Transverse colon (tissue), 4 donors: ENCODE results near the gene NDUFS3. TPM values are rescaled to one million over a fixed set of nuclear protein-coding genes. Genes with fewer than 3 reads are reported as not detected.
A peak's percentile ranks its signal among the peaks of the same experiment; 100 is the strongest.

Experiments used
- DNase-seq: peaks from one replicate; pipeline ENCODE4 v3.0.0-alpha.2; 2019
- H3K27ac ChIP-seq, 4 donors: fragments of 200-600 bp; sonication (generic); 2 replicates each; pipeline ENCODE4 v1.5.1; 2016 to 2018; ENCODE audit warnings: inconsistent platforms in 4 of 4
- H3K27me3 ChIP-seq: fragments of 200-600 bp; sonication (generic); 2 replicates; pipeline ENCODE4 v1.5.1; 2017; ENCODE audit warnings: inconsistent platforms
- H3K36me3 ChIP-seq, 4 donors: fragments of 200-600 bp; sonication (generic); 2 replicates each; pipeline ENCODE4 v1.5.1; 2017 to 2019; ENCODE audit warnings: inconsistent platforms in 4 of 4
- H3K4me1 ChIP-seq, 4 donors: fragments of 200-600 bp; sonication (generic); 2 replicates each; pipeline ENCODE4 v1.5.1; 2017 to 2020; ENCODE audit warnings: inconsistent platforms in 4 of 4
- H3K4me3 ChIP-seq, 4 donors: fragments of 200-600 bp; sonication (generic); 1 replicate in 1 of 4; 2 replicates in 3 of 4; pipeline versions ENCODE4 v1.5.1 to v1.6.1; 2017 to 2019; ENCODE audit warnings: inconsistent platforms in 4 of 4
- H3K9me3 ChIP-seq, 2 donors: fragments of 200-600 bp; sonication (generic); 2 replicates each; pipeline ENCODE4 v1.5.1; 2017 to 2019; ENCODE audit warnings: inconsistent platforms in 2 of 2
- EP300 ChIP-seq: sonication (generic); formaldehyde crosslinking; IDR thresholded peaks from one replicate; pipeline ENCODE4 v1.6.1; 2017; ENCODE audit warnings: antibody characterized with exemption, low read depth
- POLR2A ChIP-seq: fragments of 450-650 bp; IDR thresholded peaks from one replicate; pipeline ENCODE4 v1.6.1; 2016; ENCODE audit warnings: antibody characterized with exemption, mild to moderate bottlenecking, moderate library complexity
- POLR2AphosphoS5 ChIP-seq, 3 donors: sonication (generic); formaldehyde crosslinking; IDR thresholded peaks; one replicate each; pipeline ENCODE4 v1.6.1; 2016; ENCODE audit warnings: antibody characterized with exemption in 3 of 3
- WGBS, 2 donors: methylation state at CpG; one replicate each; pipeline ENCODE4 v1.1.5; 2018; ENCODE audit warnings: low coverage in 1 of 2; 5-methylcytosine and 5-hydroxymethylcytosine counted together
- in situ Hi-C, 4 donors: fragments of 200-750 bp; cut with MboI; loops; one replicate each; pipeline versions ENCODE4 v1.15.0 to v1.15.1; 2017; ENCODE audit warnings: low sequenced_read_pairs in 3 of 4, low pct_ligation_motif_present in 1 of 4, low pct_unique_long_range_greater_than_20kb in 1 of 4
- intact Hi-C: fragments of 100-400 bp; cut with DNase I; formaldehyde crosslinking; loops from one replicate; pipeline ENCODE4 v1.15.1; 2023; ENCODE audit warnings: low total_unique reads
- total RNA-seq, 4 donors: library from RNA; depleted of rRNA; stranded (reverse); fragments of >200 nt; gene quantifications; one replicate each; pipeline ENCODE4 v1.1.0, GENCODE V29; 2016
- TF ChIP-seq, protein P1 (sequence below), 5 experiments: fragments of 200-600 bp in 3 of 5; fragments of 450-650 bp in 2 of 5; sonication (generic) in 3 of 5; IDR thresholded peaks; 1 replicate in 2 of 5; 2 replicates in 3 of 5; pipeline ENCODE4 v1.5.1; 2016 to 2017; ENCODE audit warnings: antibody characterized with exemption in 5 of 5, inconsistent platforms in 3 of 5, mild to moderate bottlenecking in 2 of 5, moderate library complexity in 1 of 5

NDUFS3 gene
- total RNA-seq, 4 donors from 2014 or later: 72.6 to 256 (median 213) TPM

DNA sequence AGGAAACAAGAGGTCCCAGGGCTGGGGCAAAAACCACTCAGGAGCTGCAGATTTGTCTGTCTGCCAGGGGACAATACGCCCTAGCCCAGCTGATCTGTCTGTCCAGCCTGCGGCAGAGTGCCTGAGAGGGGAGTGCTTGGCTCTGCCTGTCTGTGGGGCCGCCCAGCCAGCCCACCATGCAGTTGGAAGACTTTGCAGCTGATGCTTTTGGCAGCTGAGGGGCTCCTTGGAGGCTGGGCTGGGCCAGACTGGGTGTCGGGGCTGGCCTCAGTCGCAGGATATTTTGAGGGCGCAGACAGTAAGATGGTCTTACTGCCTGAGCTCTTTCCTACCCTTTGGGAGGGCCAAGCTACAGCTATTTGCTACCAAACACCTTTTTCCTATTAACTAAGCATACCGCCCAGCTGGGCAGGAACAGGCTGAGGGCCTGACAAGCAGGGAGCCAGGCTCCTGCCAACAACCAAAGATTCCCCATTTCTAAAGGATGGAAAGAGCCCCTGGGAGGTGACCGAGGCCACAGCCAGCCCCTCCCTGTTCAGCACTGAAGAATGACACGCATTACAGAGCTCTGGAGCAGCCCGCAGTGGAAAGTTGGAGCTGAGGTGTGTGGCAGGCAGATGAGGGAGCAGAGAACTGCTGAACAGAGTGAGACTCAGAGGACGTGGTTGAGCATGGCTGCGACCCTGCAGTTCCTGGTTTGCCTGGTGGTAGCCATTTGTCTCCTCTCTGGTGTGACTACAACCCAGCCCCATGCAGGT, 7.4 kb downstream of the NDUFS3 start, which contains the start of gene FAM180B:
Gene FAM180B, plus strand, starts transcription at position 581 of the 758 bp plus-strand sequence. Its CDS starts 91 bp downstream, at position 672.
- WGBS, 2 donors: 66 to 73% methylated on average over 5 to 11 of the region's 12 CpGs

DNA sequence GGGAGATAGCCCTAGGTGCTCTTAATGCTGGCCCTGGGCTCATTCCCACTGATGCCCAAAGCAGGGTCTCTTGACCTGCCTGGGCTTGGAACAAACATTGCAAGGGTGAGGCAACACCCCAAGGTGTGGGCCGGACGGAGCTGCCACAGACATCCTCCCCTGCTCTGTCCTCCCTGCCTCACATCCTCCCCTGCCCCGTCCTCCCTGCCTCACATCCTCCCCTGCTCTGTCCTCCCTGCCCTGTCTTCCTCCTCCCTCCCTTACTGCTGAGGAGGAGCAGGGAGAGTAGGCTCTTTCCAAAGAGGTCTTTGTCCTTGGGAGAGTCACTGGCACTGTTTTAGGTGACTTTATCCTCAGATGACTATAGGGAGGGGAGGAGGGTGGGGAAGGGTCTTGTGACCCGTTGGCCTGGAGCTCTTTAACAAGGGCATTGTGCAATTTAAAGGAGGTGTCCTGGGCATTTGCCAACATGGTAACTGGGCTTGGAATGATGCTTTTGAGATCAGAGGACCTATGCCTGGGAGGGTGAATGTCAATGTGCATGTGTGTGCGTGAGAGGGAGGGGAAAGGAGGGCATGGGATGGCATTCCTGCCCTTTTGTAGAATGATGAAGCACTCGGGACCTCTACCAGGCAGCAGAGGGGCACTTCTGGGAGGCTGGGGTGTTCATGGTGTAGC, 8.3 kb downstream of the NDUFS3 start:
- H3K27me3 ChIP-seq: peaks cover 26% of the 10 kb centered on the region
- 47 to 67% methylated on average over 3 to 6 of the region's 6 CpGs for WGBS, 2 donors
- H3K4me3 ChIP-seq: no peak overlapping the region
- H3K9me3 ChIP-seq: no peaks in the 10 kb centered on the region
- no peak overlapping the region for H3K27ac ChIP-seq
- no peak for DNase-seq
- peaks cover 0 to 27% (median 12%) of the 10 kb centered on the region in 4 donors for H3K36me3 ChIP-seq
- in situ Hi-C loops (no loop called here), intact Hi-C loops (no loop called here)
- H3K4me1 ChIP-seq: peaks cover 0 to 9% (median 0%) of the 10 kb centered on the region in 4 donors
- TF ChIP-seq POLR2AphosphoS5 (IDR thresholded peaks at IDR 0.05) (no peak), EP300 (no peak), POLR2A (no peak)
- TF ChIP-seq, protein P1, sequence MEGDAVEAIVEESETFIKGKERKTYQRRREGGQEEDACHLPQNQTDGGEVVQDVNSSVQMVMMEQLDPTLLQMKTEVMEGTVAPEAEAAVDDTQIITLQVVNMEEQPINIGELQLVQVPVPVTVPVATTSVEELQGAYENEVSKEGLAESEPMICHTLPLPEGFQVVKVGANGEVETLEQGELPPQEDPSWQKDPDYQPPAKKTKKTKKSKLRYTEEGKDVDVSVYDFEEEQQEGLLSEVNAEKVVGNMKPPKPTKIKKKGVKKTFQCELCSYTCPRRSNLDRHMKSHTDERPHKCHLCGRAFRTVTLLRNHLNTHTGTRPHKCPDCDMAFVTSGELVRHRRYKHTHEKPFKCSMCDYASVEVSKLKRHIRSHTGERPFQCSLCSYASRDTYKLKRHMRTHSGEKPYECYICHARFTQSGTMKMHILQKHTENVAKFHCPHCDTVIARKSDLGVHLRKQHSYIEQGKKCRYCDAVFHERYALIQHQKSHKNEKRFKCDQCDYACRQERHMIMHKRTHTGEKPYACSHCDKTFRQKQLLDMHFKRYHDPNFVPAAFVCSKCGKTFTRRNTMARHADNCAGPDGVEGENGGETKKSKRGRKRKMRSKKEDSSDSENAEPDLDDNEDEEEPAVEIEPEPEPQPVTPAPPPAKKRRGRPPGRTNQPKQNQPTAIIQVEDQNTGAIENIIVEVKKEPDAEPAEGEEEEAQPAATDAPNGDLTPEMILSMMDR (IDR thresholded peaks at IDR 0.05): no peak

More for the DNA sequence above, 7.4 kb downstream of the NDUFS3 start, which contains the start of gene FAM180B:
- TF ChIP-seq EP300 (no peak), POLR2AphosphoS5 (IDR thresholded peaks at IDR 0.05) (no peak), POLR2A (no peak)
- TF ChIP-seq, protein P1 (IDR thresholded peaks at IDR 0.05): no peak
- H3K4me1 ChIP-seq: peaks cover 0 to 9% (median 0%) of the 10 kb centered on the region in 4 donors
- no peak within 1 kb of the TSS for H3K27ac ChIP-seq
- H3K36me3 ChIP-seq: peaks cover 0 to 36% (median 16%) of the 10 kb centered on the region in 4 donors
- no peak within 1 kb of the TSS for H3K4me3 ChIP-seq
- peaks cover 18% of the 10 kb centered on the region for H3K27me3 ChIP-seq
- intact Hi-C loops: no loop called here
- in situ Hi-C loops: no loop called here
- H3K9me3 ChIP-seq: no peaks in the 10 kb centered on the region
- no peak for DNase-seq

DNA sequence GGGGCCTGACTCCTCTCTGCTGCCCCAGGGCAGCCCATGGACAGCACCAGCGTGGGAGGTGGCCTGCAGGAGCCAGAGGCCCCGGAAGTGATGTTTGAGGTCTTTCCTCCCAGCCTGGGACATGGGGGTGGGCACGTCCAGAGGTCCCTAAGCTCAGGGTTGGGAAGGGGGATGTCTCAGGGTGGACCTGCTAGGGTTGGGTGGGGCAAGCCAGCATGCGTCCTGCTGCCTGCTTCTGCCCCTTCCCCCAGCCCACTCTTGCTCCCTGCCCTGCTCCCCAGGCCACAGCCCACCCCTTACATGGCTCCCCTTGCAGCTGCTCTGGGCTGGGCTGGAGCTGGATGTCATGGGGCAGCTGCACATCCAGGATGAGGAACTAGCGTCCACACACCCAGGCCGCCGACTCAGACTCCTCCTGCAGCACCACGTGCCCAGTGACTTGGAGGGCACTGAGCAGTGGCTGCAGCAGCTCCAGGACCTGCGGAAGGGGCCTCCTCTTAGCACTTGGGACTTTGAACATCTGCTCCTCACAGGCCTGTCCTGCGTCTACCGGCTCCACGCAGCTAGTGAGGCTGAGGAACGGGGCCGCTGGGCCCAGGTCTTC, 9.0 kb downstream of the NDUFS3 start:
- no peak for TF ChIP-seq EP300
- no peak for TF ChIP-seq POLR2A
- no peak for TF ChIP-seq POLR2AphosphoS5 (IDR thresholded peaks at IDR 0.05)
- Histone ChIP-seq H3K4me1 (peaks cover 0 to 9% (median 0%) of the 10 kb centered on the region in 4 donors), H3K36me3 (peaks cover 0 to 21% (median 9%) of the 10 kb centered on the region in 4 donors), H3K9me3 (no peaks in the 10 kb centered on the region), H3K27ac (no peak overlapping the region), H3K27me3 (peaks cover 33% of the 10 kb centered on the region), H3K4me3 (no peak overlapping the region)
- WGBS, 2 donors: 80% methylated on average over 8 of the region's 14 CpGs; no CpG with 5 or more reads in 1 of the 2 donors
- DNase-seq: peak; percentile 41
- intact Hi-C loops (no loop called here), in situ Hi-C loops (no loop called here)

DNA sequence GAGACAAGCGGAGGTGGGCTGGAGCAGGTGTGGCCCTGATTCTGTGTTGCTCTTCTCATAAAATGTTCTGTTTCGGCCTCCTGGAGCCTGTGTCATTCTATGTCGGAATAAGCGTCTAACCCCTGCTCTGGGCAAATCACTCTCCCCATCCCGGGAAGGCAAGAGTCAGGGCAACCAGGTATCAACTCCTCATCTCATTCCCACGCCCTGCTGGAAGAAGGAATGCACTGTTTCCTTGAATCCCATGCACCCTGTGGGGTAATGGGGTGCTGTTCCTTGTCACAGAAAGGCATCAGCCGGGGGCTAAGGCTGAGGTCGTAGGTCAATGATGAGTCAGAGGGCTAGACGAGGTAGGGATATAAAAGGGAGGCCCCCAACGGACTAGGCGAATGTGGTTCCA, 10.2 kb downstream of the NDUFS3 start:
- DNase-seq: no peak
- no peaks in the 10 kb centered on the region for H3K9me3 ChIP-seq
- peak overlapping the region in 2 of 4 donors; percentile 24 to 46 for H3K4me3 ChIP-seq
- peak overlapping the region in 1 of 4 donors; percentile 77 for H3K27ac ChIP-seq
- TF ChIP-seq, protein P1 (IDR thresholded peaks at IDR 0.05): no peak
- TF ChIP-seq POLR2A (no peak), POLR2AphosphoS5 (IDR thresholded peaks at IDR 0.05) (no peak), EP300 (no peak)
- intact Hi-C loops: no loop called here
- in situ Hi-C loops: no loop called here
- WGBS, 2 donors: 72 to 87% methylated on average over 5 to 11 of the region's 11 CpGs
- H3K27me3 ChIP-seq: peaks cover 46% of the 10 kb centered on the region
- peaks cover 0 to 17% (median 5%) of the 10 kb centered on the region in 4 donors for H3K4me1 ChIP-seq
- peaks cover 0 to 10% (median 2%) of the 10 kb centered on the region in 4 donors for H3K36me3 ChIP-seq
